DOHH2 (cell line): ENCODE results near the gene MAST3.

Experiments
- H3F3A ChIP-seq: fragments of 200-600 bp; sonication (generic), shearing (Covaris generic); 2 replicates; pipeline ENCODE4 v1.6.0; 2016; ENCODE audit warnings: antibody characterized with exemption, mild to moderate bottlenecking; ENCODE audit not compliant: control insufficient read depth, insufficient read depth
- H3K27ac ChIP-seq: fragments of 200-600 bp; sonication (generic); 2 replicates; pipeline ENCODE4 v1.5.1; 2014; ENCODE audit warnings: low read depth, mild to moderate bottlenecking, low read length, moderate library complexity
- H3K27me3 ChIP-seq: fragments of 200-600 bp; sonication (generic); 2 replicates; pipeline ENCODE4 v1.6.1; 2014; ENCODE audit warnings: mild to moderate bottlenecking, low read length, mixed read lengths; ENCODE audit not compliant: control insufficient read depth
- H3K36me3 ChIP-seq: fragments of 200-600 bp; sonication (generic); 2 replicates; pipeline ENCODE4 v1.6.1; 2014; ENCODE audit warnings: mild to moderate bottlenecking, low read length, moderate library complexity, mixed read lengths; ENCODE audit not compliant: control insufficient read depth
- H3K4me1 ChIP-seq: fragments of 200-600 bp; sonication (generic); 2 replicates; pipeline ENCODE4 v1.6.1; 2014; ENCODE audit warnings: mild to moderate bottlenecking, low read length, mixed read lengths; ENCODE audit not compliant: control insufficient read depth
- H3K4me2 ChIP-seq: fragments of 200-600 bp; sonication (generic); 2 replicates; pipeline ENCODE4 v1.6.0; 2014; ENCODE audit warnings: mild to moderate bottlenecking, low read length, moderate library complexity
- H3K4me3 ChIP-seq: fragments of 200-600 bp; sonication (generic); 2 replicates; pipeline ENCODE4 v1.5.1; 2014; ENCODE audit warnings: mild to moderate bottlenecking, low read length, mixed read lengths
- H3K79me2 ChIP-seq: fragments of 200-600 bp; sonication (generic); 2 replicates; pipeline ENCODE4 v1.6.1; 2014; ENCODE audit warnings: mild to moderate bottlenecking, low read length, mixed read lengths; ENCODE audit not compliant: control insufficient read depth
- H3K9me2 ChIP-seq: fragments of 200-600 bp; sonication (generic); replicated peaks from 2 replicates; pipeline ENCODE4 v1.6.1; 2014; ENCODE audit warnings: mild to moderate bottlenecking, low read length, mixed read lengths; ENCODE audit not compliant: control insufficient read depth
- H3K9me3 ChIP-seq: fragments of 200-600 bp; sonication (generic); 2 replicates; pipeline ENCODE4 v1.6.1; 2014; ENCODE audit warnings: antibody characterized with exemption, low read length, mixed read lengths; ENCODE audit not compliant: control insufficient read depth, insufficient read depth
- H4K20me1 ChIP-seq: fragments of 200-600 bp; sonication (generic); 2 replicates; pipeline ENCODE4 v1.6.0; 2014; ENCODE audit warnings: low read depth, mild to moderate bottlenecking, antibody characterized with exemption, low read length, moderate library complexity; ENCODE audit not compliant: control insufficient read depth, insufficient read depth
- CTCF ChIP-seq: fragments of 200-600 bp; sonication (generic); IDR thresholded peaks from one replicate; pipeline ENCODE4 v1.5.1; 2014; ENCODE audit warnings: antibody characterized with exemption, mild to moderate bottlenecking, low read depth, low read length; ENCODE audit not compliant: poor library complexity, severe bottlenecking
- EZH2phosphoT487 ChIP-seq: fragments of 200-600 bp; sonication (generic); IDR thresholded peaks from 2 replicates; pipeline ENCODE4 v1.6.1; 2017; ENCODE audit warnings: borderline replicate concordance, mild to moderate bottlenecking, antibody characterized with exemption, low read length, moderate library complexity, mixed read lengths

Gene MAST3

DNA sequence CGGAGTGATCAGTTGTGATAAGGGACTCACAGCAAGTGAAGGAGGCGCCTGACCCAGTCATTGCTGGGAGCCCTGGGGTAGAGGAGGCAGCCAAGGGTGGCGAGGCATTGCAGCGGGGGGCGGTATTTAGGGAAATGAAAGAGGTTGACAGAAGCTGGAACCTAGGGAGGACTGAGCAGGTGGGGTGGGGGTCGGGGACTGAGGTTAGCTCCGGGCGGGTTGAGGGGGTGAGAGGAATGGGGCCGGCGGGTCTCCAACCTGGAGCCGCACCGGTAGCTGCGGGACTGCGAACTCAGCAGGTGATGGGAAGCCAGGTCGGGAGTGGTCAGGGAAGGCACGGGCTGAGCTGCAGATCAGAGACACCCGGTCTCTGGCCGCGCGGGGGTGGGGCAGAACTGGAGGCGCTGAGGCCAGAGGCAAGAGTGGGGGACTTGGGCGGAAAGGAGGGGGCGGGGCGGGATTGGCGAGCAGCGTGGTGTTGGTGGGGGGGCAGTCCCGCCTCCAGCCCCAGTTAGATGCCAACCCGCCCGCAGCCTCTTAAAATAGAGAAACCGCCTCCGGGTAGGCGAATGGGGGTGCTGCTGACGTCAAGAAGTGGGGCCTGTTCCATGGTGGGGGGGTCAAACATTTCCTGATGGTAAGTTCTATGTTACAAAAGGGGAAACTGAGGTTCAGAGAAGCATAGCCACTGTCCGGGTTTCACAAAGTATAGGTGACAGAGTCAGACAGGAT is 1.5 kb downstream of the MAST3 start:
- Histone ChIP-seq H4K20me1 (no peaks in the 10 kb centered on the region), H3F3A (peaks cover 27% of the 10 kb centered on the region), H3K27me3 (no peaks in the 10 kb centered on the region), H3K36me3 (peaks cover 32% of the 10 kb centered on the region), H3K4me2 (peak overlapping the region; percentile 93), H3K9me2 (no peaks in the 10 kb centered on the region), H3K4me3 (peak overlapping the region; percentile 83), H3K4me1 (peaks cover 50% of the 10 kb centered on the region), H3K9me3 (no peaks in the 10 kb centered on the region), H3K27ac (peak overlapping the region; percentile 98), H3K79me2 (peaks cover 24% of the 10 kb centered on the region)
- TF ChIP-seq EZH2phosphoT487 (no peak), CTCF (no peak)

DNA sequence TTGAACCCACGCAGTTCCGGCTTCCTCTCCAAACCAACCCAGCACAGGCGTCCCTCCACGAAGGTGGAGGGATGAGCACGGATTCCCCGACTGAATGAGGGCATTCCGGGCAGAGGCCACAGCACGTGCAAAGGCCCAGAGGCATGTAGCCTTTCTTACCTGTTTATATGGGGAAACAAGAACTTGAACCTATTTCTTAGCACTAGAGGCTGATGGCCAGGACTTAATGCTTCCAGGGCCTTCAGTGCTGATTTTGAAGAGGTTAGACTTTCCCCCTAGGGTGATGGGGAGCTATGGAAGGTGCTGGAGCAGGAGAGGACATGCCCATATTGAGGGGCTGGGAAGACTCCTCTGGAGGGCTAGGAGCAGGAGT is 2.0 kb downstream of the MAST3 start:
- H4K20me1 ChIP-seq = no peaks in the 10 kb centered on the region
- peaks cover 56% of the 10 kb centered on the region for H3K4me1 ChIP-seq
- H3K79me2 ChIP-seq = peaks cover 24% of the 10 kb centered on the region
- H3K36me3 ChIP-seq = peaks cover 32% of the 10 kb centered on the region
- H3K9me3 ChIP-seq = no peaks in the 10 kb centered on the region
- H3K27me3 ChIP-seq = no peaks in the 10 kb centered on the region
- H3K4me2 ChIP-seq = peak overlapping the region; percentile 93
- peaks cover 27% of the 10 kb centered on the region for H3F3A ChIP-seq
- peak overlapping the region; percentile 98 for H3K27ac ChIP-seq
- peak overlapping the region; percentile 83 for H3K4me3 ChIP-seq
- TF ChIP-seq EZH2phosphoT487 (no peak), CTCF (no peak)
- no peaks in the 10 kb centered on the region for H3K9me2 ChIP-seq

GRCh38 chr19:18100710-18101109 is 3.1 kb downstream of the MAST3 start:
- H3K27ac ChIP-seq = no peak overlapping the region

More at GRCh38 chr19:18100710-18101109, 3.1 kb downstream of the MAST3 start:
- peaks cover 32% of the 10 kb centered on the region for H3K36me3 ChIP-seq
- H3K4me2 ChIP-seq = no peak overlapping the region
- peaks cover 67% of the 10 kb centered on the region for H3K4me1 ChIP-seq
- H3K4me3 ChIP-seq = no peak overlapping the region
- H4K20me1 ChIP-seq = no peaks in the 10 kb centered on the region
- H3K9me2 ChIP-seq = no peaks in the 10 kb centered on the region
- no peaks in the 10 kb centered on the region for H3K9me3 ChIP-seq
- H3F3A ChIP-seq = peaks cover 20% of the 10 kb centered on the region
- TF ChIP-seq CTCF (no peak), EZH2phosphoT487 (no peak)
- H3K27me3 ChIP-seq = no peaks in the 10 kb centered on the region
- peaks cover 24% of the 10 kb centered on the region for H3K79me2 ChIP-seq
